T-helper 1 cell treated with Interleukin-12 subunit alpha and Interleukin-12 subunit beta and Interleukin-4 antibody, amounts not matched to agents 30 μg/mL and 1 μg/mL, for 36 hours (primary cell): Measurements from ENCODE around the gene GRIN3B.

ENCODE experiments used
- H3K27ac Mint-ChIP-seq: one replicate; pipeline ENCODE4 v1.8.0; 2021; ENCODE audit warnings: mild to moderate bottlenecking, mixed read lengths
- H3K27me3 Mint-ChIP-seq: one replicate; pipeline ENCODE4 v1.8.0; 2021; ENCODE audit warnings: low read depth, mixed read lengths
- H3K36me3 Mint-ChIP-seq: one replicate; pipeline ENCODE4 v1.8.0; 2021; ENCODE audit warnings: low read depth, mixed read lengths
- H3K4me1 Mint-ChIP-seq: one replicate; pipeline ENCODE4 v1.8.0; 2021; ENCODE audit warnings: low read depth, mixed read lengths
- H3K4me3 Mint-ChIP-seq: one replicate; pipeline ENCODE4 v1.8.0; 2021; ENCODE audit warnings: mild to moderate bottlenecking, moderate library complexity, mixed read lengths
- H3K9me3 Mint-ChIP-seq: one replicate; pipeline ENCODE4 v1.8.0; 2021; ENCODE audit warnings: mixed read lengths

Gene GRIN3B

DNA sequence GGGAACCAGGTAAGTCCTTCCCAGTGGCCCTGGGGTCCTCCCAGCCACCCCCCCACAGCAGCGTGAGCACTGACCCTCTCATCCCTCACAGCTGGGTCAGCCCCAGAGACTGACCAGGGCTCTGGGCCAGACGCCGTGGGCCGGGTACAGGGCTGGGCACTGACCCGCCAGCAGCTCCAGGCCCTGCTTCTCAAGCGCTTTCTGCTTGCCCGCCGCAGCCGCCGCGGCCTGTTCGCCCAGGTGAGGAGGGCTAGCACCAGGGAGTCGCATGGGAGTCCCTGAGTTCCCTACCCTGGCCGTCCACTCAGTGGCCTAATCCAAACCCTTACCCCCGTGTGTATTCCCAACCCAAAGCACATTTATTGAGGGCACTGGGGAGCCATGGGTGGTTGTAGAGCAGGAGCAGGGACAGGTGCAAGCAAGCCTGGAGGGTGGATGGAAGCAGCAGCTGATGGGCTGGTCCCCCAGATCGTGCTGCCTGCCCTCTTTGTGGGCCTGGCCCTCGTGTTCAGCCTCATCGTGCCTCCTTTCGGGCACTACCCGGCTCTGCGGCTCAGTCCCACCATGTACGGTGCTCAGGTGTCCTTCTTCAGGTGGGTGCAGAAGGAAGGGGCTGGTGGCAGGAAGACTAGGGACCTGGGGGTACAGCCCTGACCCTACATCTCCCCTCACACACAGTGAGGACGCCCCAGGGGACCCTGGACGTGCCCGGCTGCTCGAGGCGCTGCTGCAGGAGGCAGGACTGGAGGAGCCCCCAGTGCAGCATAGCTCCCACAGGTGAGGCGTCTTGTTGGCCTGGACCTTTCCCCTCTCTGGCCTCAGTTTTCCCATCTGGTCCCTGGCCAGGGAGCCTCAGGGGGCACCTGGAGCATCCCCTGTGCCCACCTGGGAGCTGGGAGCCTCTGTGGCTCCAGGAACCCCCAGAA lies 54.1 kb downstream of the GRIN3B start:
- H3K9me3 Mint-ChIP-seq: no peaks in the 10 kb centered on the region
- H3K27me3 Mint-ChIP-seq: no peaks in the 10 kb centered on the region
- H3K36me3 Mint-ChIP-seq: peaks cover 18% of the 10 kb centered on the region
- H3K27ac Mint-ChIP-seq: no peak overlapping the region
- peaks cover 17% of the 10 kb centered on the region for H3K4me1 Mint-ChIP-seq
- H3K4me3 Mint-ChIP-seq: no peak overlapping the region

GRCh38 chr19:1055028-1055425 lies 54.8 kb downstream of the GRIN3B start:
- H3K4me3 Mint-ChIP-seq: no peak overlapping the region
- no peak overlapping the region for H3K27ac Mint-ChIP-seq
- H3K27me3 Mint-ChIP-seq: no peaks in the 10 kb centered on the region
- peaks cover 17% of the 10 kb centered on the region for H3K4me1 Mint-ChIP-seq
- peaks cover 18% of the 10 kb centered on the region for H3K36me3 Mint-ChIP-seq
- H3K9me3 Mint-ChIP-seq: no peaks in the 10 kb centered on the region

DNA sequence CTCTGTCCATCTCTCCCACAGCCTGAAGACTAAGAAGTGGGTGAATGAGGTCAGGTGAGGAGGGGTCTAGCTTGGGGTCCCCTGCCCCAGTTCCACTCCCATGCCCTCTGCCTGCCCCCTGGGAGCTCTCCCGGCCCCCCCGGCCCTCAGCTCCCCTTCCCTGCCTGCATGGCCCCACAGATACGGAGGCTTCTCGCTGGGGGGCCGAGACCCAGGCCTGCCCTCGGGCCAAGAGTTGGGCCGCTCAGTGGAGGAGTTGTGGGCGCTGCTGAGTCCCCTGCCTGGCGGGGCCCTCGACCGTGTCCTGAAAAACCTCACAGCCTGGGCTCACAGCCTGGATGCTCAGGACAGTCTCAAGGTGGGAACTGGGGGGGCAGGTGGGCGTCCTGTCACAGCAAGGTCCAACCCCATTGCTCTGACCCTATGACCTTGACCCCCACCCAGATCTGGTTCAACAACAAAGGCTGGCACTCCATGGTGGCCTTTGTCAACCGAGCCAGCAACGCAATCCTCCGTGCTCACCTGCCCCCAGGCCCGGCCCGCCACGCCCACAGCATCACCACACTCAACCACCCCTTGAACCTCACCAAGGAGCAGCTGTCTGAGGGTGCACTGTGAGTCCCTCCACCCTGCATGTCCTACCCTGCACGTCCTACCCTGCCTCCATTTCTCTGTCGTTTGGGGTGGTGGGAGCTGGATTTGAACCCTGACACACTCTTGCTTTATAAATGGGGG lies 55.8 kb downstream of the GRIN3B start:
- Mint-ChIP-seq H3K27me3 (no peaks in the 10 kb centered on the region), H3K4me3 (no peak overlapping the region), H3K9me3 (no peaks in the 10 kb centered on the region), H3K4me1 (peaks cover 17% of the 10 kb centered on the region), H3K27ac (no peak overlapping the region), H3K36me3 (peaks cover 18% of the 10 kb centered on the region)

DNA sequence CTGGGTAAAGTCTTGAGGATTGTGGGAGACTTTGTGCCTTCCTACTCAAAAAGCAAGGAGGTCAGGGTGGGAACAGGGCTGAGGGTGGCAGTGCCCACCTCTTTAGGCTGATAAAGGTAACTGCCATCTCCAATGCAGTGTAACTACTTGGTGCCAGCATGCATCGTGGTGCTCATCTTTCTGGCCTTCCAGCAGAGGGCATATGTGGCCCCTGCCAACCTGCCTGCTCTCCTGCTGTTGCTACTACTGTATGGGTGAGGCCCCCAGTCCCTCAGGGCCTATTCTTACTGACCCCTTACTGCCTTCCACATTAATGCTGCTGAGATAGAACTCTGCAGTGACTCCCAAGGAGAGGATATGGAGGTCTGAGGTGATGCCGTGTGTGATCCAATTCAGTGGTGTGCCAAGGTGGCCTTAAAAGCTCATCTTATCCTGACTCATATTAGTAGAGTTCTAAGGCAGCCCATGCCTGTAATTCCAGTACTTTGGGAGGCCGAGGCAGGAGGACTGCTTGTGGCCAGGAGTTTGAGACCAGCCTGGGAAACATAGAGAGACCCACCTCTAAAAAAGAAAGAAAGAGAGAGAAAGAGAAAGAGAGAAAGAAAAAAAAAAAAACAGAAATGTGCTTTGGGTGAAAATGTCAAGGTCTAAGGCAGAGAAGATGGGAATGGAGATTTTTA lies 57.1 kb downstream of the GRIN3B start:
- no peaks in the 10 kb centered on the region for H3K27me3 Mint-ChIP-seq
- H3K36me3 Mint-ChIP-seq: peaks cover 18% of the 10 kb centered on the region
- H3K9me3 Mint-ChIP-seq: no peaks in the 10 kb centered on the region
- peak overlapping the region; percentile 79 for H3K27ac Mint-ChIP-seq
- H3K4me3 Mint-ChIP-seq: peak overlapping the region; percentile 12
- peaks cover 15% of the 10 kb centered on the region for H3K4me1 Mint-ChIP-seq

GRCh38 chr19:1058112-1058511 lies 57.9 kb downstream of the GRIN3B start:
- Mint-ChIP-seq H3K4me1 (peaks cover 16% of the 10 kb centered on the region), H3K9me3 (no peaks in the 10 kb centered on the region), H3K36me3 (peaks cover 18% of the 10 kb centered on the region), H3K4me3 (no peak overlapping the region), H3K27ac (peak overlapping the region; percentile 21), H3K27me3 (no peaks in the 10 kb centered on the region)
